HepG2 (cell line): ENCODE results near the gene SLC6A4. TPM values are rescaled to one million over a fixed set of nuclear protein-coding genes. Genes with fewer than 3 reads are reported as not detected.
A peak's percentile ranks its signal among the peaks of the same experiment; 100 is the strongest.

ENCODE experiments used
- ATAC-seq: fragments of 200-7000 bp; cut with Tn5 transposase; 3 replicates; pipeline ENCODE4 v1.9.1; 2020; ENCODE audit warnings: mild to moderate bottlenecking, moderate library complexity
- BruUV-seq: library from RNA; stranded (reverse); fragments of 400-500 nt; replicated peaks from 2 replicates; lab custom pipeline; 2021; lab: Mats Ljungman, UMichigan
- CTCF ChIA-PET: fragments of 300-600 bp; formaldehyde crosslinking; extraction: SDS; loops from one replicate; lab custom pipeline; 2021; ENCODE audit warnings: low total read pairs, inconsistent platforms, low intra/inter-chr PET ratio; lab: Yijun Ruan, JAX
- POLR2A ChIA-PET: fragments of 350-600 bp; sonication (Branson Sonifier 250); formaldehyde crosslinking; loops from one replicate; lab custom pipeline; 2020; ENCODE audit warnings: antibody characterized with exemption, inconsistent platforms; lab: Yijun Ruan, JAX
- DNase-seq: peaks from one replicate; pipeline ENCODE4 v3.0.0-alpha.2; 2015; ENCODE audit warnings: low spot score
- FAIRE-seq: peaks from 3 replicates; lab custom pipeline; 2011; peaks lifted over from hg19 to GRCh38; lab: Jason Lieb, UNC
- H2AFZ ChIP-seq: one replicate; pipeline ENCODE4 v1.6.1; 2011; ENCODE audit warnings: low read length, inconsistent platforms
- H3K27ac ChIP-seq: fragments of 300-600 bp; 3 replicates; pipeline ENCODE4 v1.8.0; 2011; ENCODE audit warnings: mixed run types, mild to moderate bottlenecking, mixed read lengths, low read length, inconsistent platforms; ENCODE audit not compliant: insufficient read depth; ENCODE audit errors: extremely low read length
- H3K27me3 ChIP-seq, 2 experiments: fragments of 200-600 bp in 1 of 2; 2 replicates in 1 of 2; 3 replicates in 1 of 2; pipeline versions ENCODE4 v1.6.0 to v1.8.0; 2011; ENCODE audit warnings: low read length in 2 of 2, mild to moderate bottlenecking in 2 of 2, moderate library complexity in 2 of 2, inconsistent platforms in 1 of 2; ENCODE audit not compliant: insufficient read depth in 2 of 2, control insufficient read depth in 1 of 2
- H3K36me3 ChIP-seq, 2 experiments: fragments of 200-600 bp in 1 of 2; replicated peaks in 1 of 2; 2 replicates in 1 of 2; 3 replicates in 1 of 2; pipeline versions ENCODE4 v1.5.1 to v1.8.0; 2011; ENCODE audit warnings: low read length in 2 of 2, inconsistent platforms in 1 of 2; ENCODE audit not compliant: insufficient read depth in 2 of 2, control insufficient read depth in 1 of 2
- H3K4me1 ChIP-seq: 2 replicates; pipeline ENCODE4 v1.5.1; 2012; ENCODE audit warnings: low read length, inconsistent platforms; ENCODE audit not compliant: insufficient read depth
- H3K4me2 ChIP-seq: 2 replicates; pipeline ENCODE4 v1.6.0; 2011; ENCODE audit warnings: low read depth, low read length, inconsistent platforms
- H3K4me3 ChIP-seq, 3 experiments: fragments of 200-600 bp in 1 of 3; sonication (generic), shearing (Covaris generic) in 1 of 3; replicated peaks in 1 of 3; 2 replicates each; pipeline ENCODE4 v1.5.1; 2011 to 2016; ENCODE audit warnings: low read length in 3 of 3, inconsistent platforms in 2 of 3, low read depth in 2 of 3, mild to moderate bottlenecking in 2 of 3, control low read depth in 1 of 3, mixed read lengths in 1 of 3; ENCODE audit not compliant: insufficient read depth in 1 of 3
- H3K79me2 ChIP-seq: one replicate; pipeline ENCODE4 v1.6.1; 2011; ENCODE audit warnings: low read length, inconsistent platforms; ENCODE audit not compliant: insufficient read depth
- H3K9ac ChIP-seq: 2 replicates; pipeline ENCODE4 v1.6.0; 2011; ENCODE audit warnings: mild to moderate bottlenecking, low read depth, low read length, inconsistent platforms; ENCODE audit not compliant: insufficient read depth
- H3K9me3 ChIP-seq: 2 replicates; pipeline ENCODE4 v1.5.1; 2012; ENCODE audit warnings: mild to moderate bottlenecking, low read length
- H4K20me1 ChIP-seq: 2 replicates; pipeline ENCODE4 v1.6.0; 2011; ENCODE audit warnings: inconsistent platforms, mild to moderate bottlenecking, low read length, moderate library complexity; ENCODE audit not compliant: insufficient read depth
- FOXK1 ChIP-seq: sonication (generic); formaldehyde crosslinking; IDR thresholded peaks from 2 replicates; pipeline ENCODE4 v1.4.0; 2020; ENCODE audit warnings: low read depth, missing genetic modification reagents, borderline replicate concordance
- KDM2A ChIP-seq: sonication (generic); formaldehyde crosslinking; IDR thresholded peaks from 2 replicates; pipeline ENCODE4 v1.4.0; 2020; ENCODE audit warnings: low read depth, missing genetic modification reagents, borderline replicate concordance
- KDM4B ChIP-seq: sonication (generic); formaldehyde crosslinking; IDR thresholded peaks from 2 replicates; pipeline ENCODE4 v1.4.0; 2020; ENCODE audit warnings: missing genetic modification reagents
- KMT2A ChIP-seq: sonication (generic); formaldehyde crosslinking; IDR thresholded peaks from 2 replicates; pipeline ENCODE4 v1.4.0; 2020; ENCODE audit warnings: missing genetic modification reagents
- KMT2B ChIP-seq: IDR thresholded peaks from 2 replicates; pipeline ENCODE4 v1.6.1; 2016; ENCODE audit warnings: missing genetic modification reagents, missing compliant biosample characterization
- NR2C2 ChIP-seq: sonication (generic); formaldehyde crosslinking; IDR thresholded peaks from 2 replicates; pipeline ENCODE4 v1.4.0; 2020; ENCODE audit warnings: missing genetic modification reagents, mild to moderate bottlenecking, moderate library complexity, borderline replicate concordance
- RAD21 ChIP-seq: fragments of 450-650 bp; formaldehyde crosslinking; IDR thresholded peaks from 2 replicates; pipeline ENCODE4 v1.5.0; 2020; ENCODE audit warnings: mild to moderate bottlenecking
- RFX5 ChIP-seq: IDR thresholded peaks from 2 replicates; pipeline ENCODE4 v1.6.1; 2011; ENCODE audit warnings: low read depth, low read length, improper control_type of control experiment
- SAFB2 ChIP-seq: sonication (generic); formaldehyde crosslinking; IDR thresholded peaks from 2 replicates; pipeline ENCODE4 v1.5.1; 2020; ENCODE audit warnings: missing genetic modification reagents, low read depth, mild to moderate bottlenecking, borderline replicate concordance
- SMC3 ChIP-seq: IDR thresholded peaks from 2 replicates; pipeline ENCODE4 v1.6.1; 2011; ENCODE audit warnings: low read length, improper control_type of control experiment
- SPEN ChIP-seq: sonication (generic); formaldehyde crosslinking; IDR thresholded peaks from 2 replicates; pipeline ENCODE4 v1.5.1; 2020; ENCODE audit warnings: low read depth, mild to moderate bottlenecking, missing genetic modification reagents
- STAG1 ChIP-seq: sonication (generic); formaldehyde crosslinking; IDR thresholded peaks from 2 replicates; pipeline ENCODE4 v1.4.0; 2020; ENCODE audit warnings: missing genetic modification reagents
- SYNCRIP ChIP-seq: fragments of 200-400 bp; formaldehyde crosslinking; IDR thresholded peaks from 2 replicates; pipeline ENCODE4 v1.6.1; 2018; ENCODE audit warnings: mild to moderate bottlenecking, low read depth, low read length; ENCODE audit not compliant: insufficient read depth
- ZNF431 ChIP-seq: sonication (generic); formaldehyde crosslinking; IDR thresholded peaks from 2 replicates; pipeline ENCODE4 v1.9.0; 2022; ENCODE audit warnings: missing genetic modification reagents, low read depth, mild to moderate bottlenecking, borderline replicate concordance
- ZNF83 ChIP-seq: sonication (generic); formaldehyde crosslinking; IDR thresholded peaks from 2 replicates; pipeline ENCODE4 v1.4.0; 2020; ENCODE audit warnings: missing genetic modification reagents, mild to moderate bottlenecking, borderline replicate concordance
- in situ Hi-C: cut with HindIII; loops from 2 replicates; pipeline ENCODE4 v1.10.0; 2017; ENCODE audit warnings: low pct_unique_long_range_greater_than_20kb; ENCODE audit not compliant: extremely low pct_ligation_motif_present
- intact Hi-C: fragments of 100-400 bp; cut with micrococcal nuclease; formaldehyde crosslinking; loops from one replicate; pipeline ENCODE4 v1.10.0; 2022; ENCODE audit not compliant: unreplicated experiment
- polyA plus RNA-seq, 8 experiments: library from polyadenylated mRNA; depleted of rRNA in 3 of 8; stranded (reverse) in 7 of 8; unstranded in 1 of 8; fragments of >200 nt; fragmentation: Illumina TruSeq in 4 of 8; extraction: Trizol in 4 of 8; gene quantifications; 2 replicates each; pipeline versions ENCODE4 v1.2.1 to v1.2.3, GENCODE V29; 2011 to 2016; ENCODE audit warnings: low read depth in 4 of 8, missing spikeins in 1 of 8, mixed read lengths in 1 of 8; ENCODE audit not compliant: insufficient read depth in 1 of 8
- total RNA-seq, 5 experiments: library from RNA; depleted of rRNA; stranded (reverse); fragments of >200 nt; fragmentation: Illumina TruSeq; extraction: Trizol; gene quantifications; 2 replicates each; pipeline ENCODE4 v1.2.3, GENCODE V29; 2016; ENCODE audit warnings: low read depth in 1 of 5
- TF ChIP-seq, protein P1 (sequence below): sonication (generic); formaldehyde crosslinking; conservative IDR thresholded peaks from 2 replicates; pipeline ENCODE4 v1.4.0; 2020; ENCODE audit warnings: missing genetic modification reagents
- TF ChIP-seq, protein P2 (sequence below): sonication (generic); formaldehyde crosslinking; IDR thresholded peaks from 2 replicates; pipeline ENCODE4 v1.4.0; 2020; ENCODE audit warnings: missing genetic modification reagents
- TF ChIP-seq, protein P3 (sequence below): sonication (generic); formaldehyde crosslinking; IDR thresholded peaks from 2 replicates; pipeline ENCODE4 v1.5.0; 2020; ENCODE audit warnings: mild to moderate bottlenecking, missing genetic modification reagents, moderate library complexity
- TF ChIP-seq, protein P4 (sequence below): sonication (generic); formaldehyde crosslinking; IDR thresholded peaks from 2 replicates; pipeline ENCODE4 v1.4.0; 2020; ENCODE audit warnings: missing genetic modification reagents, borderline replicate concordance

SLC6A4 gene
- total and polyA plus RNA-seq, 2 of the 13 experiments (the other 11 are each of a cell fraction or from before 2014, with no cell fraction given), result 7.6 to 20.3 TPM

DNA sequence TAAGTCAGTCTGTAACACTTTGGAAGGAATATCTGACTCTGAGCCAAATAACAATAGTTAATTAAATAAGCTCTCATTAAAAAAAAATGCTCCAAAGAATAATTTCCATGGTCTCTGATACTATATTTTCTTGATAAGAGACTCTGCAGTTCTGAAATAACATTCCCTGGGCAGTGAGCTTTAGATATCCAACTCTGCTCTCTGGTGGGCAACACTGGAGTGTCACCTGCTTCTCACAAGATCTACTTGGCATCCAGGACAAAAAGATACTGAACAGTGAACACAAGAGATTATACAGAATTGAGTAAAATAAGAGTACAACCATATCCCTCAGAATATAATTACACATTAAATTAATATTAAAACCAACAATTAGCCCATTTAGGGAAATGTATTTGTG is 42.5 kb upstream of the SLC6A4 start:
- Histone ChIP-seq H3K4me1 (no peaks in the 10 kb centered on the region), H3K79me2 (no peaks in the 10 kb centered on the region), H2AFZ (no peak overlapping the region), H3K27me3 (no peaks in the 10 kb centered on the region), H3K4me3 (no peak overlapping the region), H3K9me3 (no peaks in the 10 kb centered on the region), H3K4me2 (no peak overlapping the region), H4K20me1 (no peaks in the 10 kb centered on the region), H3K9ac (no peak overlapping the region), H3K27ac (no peak overlapping the region), H3K36me3 (peaks cover 2 to 43% of the 10 kb centered on the region in 2 experiments; a peak in 4 of 5 replicates)
- CTCF ChIA-PET, result interaction anchor here (0.8 to 1.4 kb wide), 4 partner anchors 59 to 174 kb away, joined by 3 to 14 read pairs (median 4); no protein-coding TSS in a partner anchor
- POLR2A ChIA-PET, result interaction anchor here (1.0 kb wide), 1 partner anchor 173 kb away, joined by 3 read pairs; no protein-coding TSS in a partner anchor
- FAIRE-seq, result peak; percentile 15
- intact Hi-C loops (loop anchor here (1.0 to 5.0 kb wide), 3 partner anchors 59 to 174 kb away; no protein-coding TSS in a partner anchor), in situ Hi-C loops (loop anchor here (5.0 kb wide), 1 partner anchor 151 kb away; no protein-coding TSS in a partner anchor)
- peak; percentile 49 for DNase-seq
- ATAC-seq, result peak; percentile 67; the same call in 2 of the 3 replicates
- BruUV-seq, result no TSS peak
- TF ChIP-seq, protein P1, sequence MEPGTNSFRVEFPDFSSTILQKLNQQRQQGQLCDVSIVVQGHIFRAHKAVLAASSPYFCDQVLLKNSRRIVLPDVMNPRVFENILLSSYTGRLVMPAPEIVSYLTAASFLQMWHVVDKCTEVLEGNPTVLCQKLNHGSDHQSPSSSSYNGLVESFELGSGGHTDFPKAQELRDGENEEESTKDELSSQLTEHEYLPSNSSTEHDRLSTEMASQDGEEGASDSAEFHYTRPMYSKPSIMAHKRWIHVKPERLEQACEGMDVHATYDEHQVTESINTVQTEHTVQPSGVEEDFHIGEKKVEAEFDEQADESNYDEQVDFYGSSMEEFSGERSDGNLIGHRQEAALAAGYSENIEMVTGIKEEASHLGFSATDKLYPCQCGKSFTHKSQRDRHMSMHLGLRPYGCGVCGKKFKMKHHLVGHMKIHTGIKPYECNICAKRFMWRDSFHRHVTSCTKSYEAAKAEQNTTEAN (CRISPR knock-in tag), result no peak
- TF ChIP-seq ZNF431 (CRISPR knock-in tag), result no peak
- TF ChIP-seq, protein P2, sequence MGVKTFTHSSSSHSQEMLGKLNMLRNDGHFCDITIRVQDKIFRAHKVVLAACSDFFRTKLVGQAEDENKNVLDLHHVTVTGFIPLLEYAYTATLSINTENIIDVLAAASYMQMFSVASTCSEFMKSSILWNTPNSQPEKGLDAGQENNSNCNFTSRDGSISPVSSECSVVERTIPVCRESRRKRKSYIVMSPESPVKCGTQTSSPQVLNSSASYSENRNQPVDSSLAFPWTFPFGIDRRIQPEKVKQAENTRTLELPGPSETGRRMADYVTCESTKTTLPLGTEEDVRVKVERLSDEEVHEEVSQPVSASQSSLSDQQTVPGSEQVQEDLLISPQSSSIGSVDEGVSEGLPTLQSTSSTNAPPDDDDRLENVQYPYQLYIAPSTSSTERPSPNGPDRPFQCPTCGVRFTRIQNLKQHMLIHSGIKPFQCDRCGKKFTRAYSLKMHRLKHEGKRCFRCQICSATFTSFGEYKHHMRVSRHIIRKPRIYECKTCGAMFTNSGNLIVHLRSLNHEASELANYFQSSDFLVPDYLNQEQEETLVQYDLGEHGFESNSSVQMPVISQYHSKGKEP, result no peak
- TF ChIP-seq, protein P3, sequence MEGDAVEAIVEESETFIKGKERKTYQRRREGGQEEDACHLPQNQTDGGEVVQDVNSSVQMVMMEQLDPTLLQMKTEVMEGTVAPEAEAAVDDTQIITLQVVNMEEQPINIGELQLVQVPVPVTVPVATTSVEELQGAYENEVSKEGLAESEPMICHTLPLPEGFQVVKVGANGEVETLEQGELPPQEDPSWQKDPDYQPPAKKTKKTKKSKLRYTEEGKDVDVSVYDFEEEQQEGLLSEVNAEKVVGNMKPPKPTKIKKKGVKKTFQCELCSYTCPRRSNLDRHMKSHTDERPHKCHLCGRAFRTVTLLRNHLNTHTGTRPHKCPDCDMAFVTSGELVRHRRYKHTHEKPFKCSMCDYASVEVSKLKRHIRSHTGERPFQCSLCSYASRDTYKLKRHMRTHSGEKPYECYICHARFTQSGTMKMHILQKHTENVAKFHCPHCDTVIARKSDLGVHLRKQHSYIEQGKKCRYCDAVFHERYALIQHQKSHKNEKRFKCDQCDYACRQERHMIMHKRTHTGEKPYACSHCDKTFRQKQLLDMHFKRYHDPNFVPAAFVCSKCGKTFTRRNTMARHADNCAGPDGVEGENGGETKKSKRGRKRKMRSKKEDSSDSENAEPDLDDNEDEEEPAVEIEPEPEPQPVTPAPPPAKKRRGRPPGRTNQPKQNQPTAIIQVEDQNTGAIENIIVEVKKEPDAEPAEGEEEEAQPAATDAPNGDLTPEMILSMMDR, result peak; percentile 61
- TF ChIP-seq NR2C2 (CRISPR knock-in tag), result no peak
- TF ChIP-seq KDM2A (CRISPR knock-in tag), result no peak
- TF ChIP-seq KMT2B (CRISPR knock-in tag), result no peak
- TF ChIP-seq SYNCRIP, result no peak
- no peak for TF ChIP-seq KMT2A (CRISPR knock-in tag)
- peak; percentile 77 for TF ChIP-seq SMC3
- TF ChIP-seq SAFB2, result no peak
- no peak for TF ChIP-seq ZNF83
- no peak for TF ChIP-seq RFX5
- no peak for TF ChIP-seq KDM4B (CRISPR knock-in tag)
- TF ChIP-seq RAD21 (CRISPR knock-in tag), result peak; percentile 50; the same call in 1 of the 2 replicates
- no peak for TF ChIP-seq FOXK1 (CRISPR knock-in tag)
- TF ChIP-seq, protein P4, sequence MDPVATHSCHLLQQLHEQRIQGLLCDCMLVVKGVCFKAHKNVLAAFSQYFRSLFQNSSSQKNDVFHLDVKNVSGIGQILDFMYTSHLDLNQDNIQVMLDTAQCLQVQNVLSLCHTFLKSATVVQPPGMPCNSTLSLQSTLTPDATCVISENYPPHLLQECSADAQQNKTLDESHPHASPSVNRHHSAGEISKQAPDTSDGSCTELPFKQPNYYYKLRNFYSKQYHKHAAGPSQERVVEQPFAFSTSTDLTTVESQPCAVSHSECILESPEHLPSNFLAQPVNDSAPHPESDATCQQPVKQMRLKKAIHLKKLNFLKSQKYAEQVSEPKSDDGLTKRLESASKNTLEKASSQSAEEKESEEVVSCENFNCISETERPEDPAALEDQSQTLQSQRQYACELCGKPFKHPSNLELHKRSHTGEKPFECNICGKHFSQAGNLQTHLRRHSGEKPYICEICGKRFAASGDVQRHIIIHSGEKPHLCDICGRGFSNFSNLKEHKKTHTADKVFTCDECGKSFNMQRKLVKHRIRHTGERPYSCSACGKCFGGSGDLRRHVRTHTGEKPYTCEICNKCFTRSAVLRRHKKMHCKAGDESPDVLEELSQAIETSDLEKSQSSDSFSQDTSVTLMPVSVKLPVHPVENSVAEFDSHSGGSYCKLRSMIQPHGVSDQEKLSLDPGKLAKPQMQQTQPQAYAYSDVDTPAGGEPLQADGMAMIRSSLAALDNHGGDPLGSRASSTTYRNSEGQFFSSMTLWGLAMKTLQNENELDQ (CRISPR knock-in tag), result no peak
- no peak for TF ChIP-seq SPEN (CRISPR knock-in tag)
- TF ChIP-seq STAG1 (CRISPR knock-in tag), result peak; percentile 83
